ENCODE data around the gene FAM53A.
A peak's percentile ranks its signal among the peaks of the same experiment; 100 is the strongest.
"Not testable (repeated sequence)": the region's sequence is repeated elsewhere in the genome, so short reads cannot be mapped to it uniquely, and the experiment has no call there.

FAM53A gene

GRCh38 chr4:1684506-1685234, 557 bp upstream of the FAM53A start:
- DNase-seq, result peak; percentile 46

- DNase-seq, result no peak
Observed at GRCh38 chr4:1683261-1683735, 815 bp downstream of the FAM53A start.

GRCh38 chr4:1682860-1683259, 1.3 kb downstream of the FAM53A start:
- no peak for DNase-seq

- DNase-seq, result no peak
Observed at GRCh38 chr4:1678244-1678643, 5.9 kb downstream of the FAM53A start.

GRCh38 chr4:1676605-1677525, 7.2 kb downstream of the FAM53A start:
- no peak for DNase-seq

GRCh38 chr4:1675802-1676137, 8.3 kb downstream of the FAM53A start:
- DNase-seq, result no peak

- DNase-seq, result no peak
Observed at GRCh38 chr4:1675136-1675801, 8.8 kb downstream of the FAM53A start.

GRCh38 chr4:1674682-1675081, 9.4 kb downstream of the FAM53A start:
- no peak for DNase-seq

- DNase-seq, result no peak
Observed at GRCh38 chr4:1673671-1674070, 10.4 kb downstream of the FAM53A start.

GRCh38 chr4:1671011-1671410, 13.1 kb downstream of the FAM53A start:
- not testable (repeated sequence) for DNase-seq

- DNase-seq, result no peak
Observed at GRCh38 chr4:1670279-1670678, 13.8 kb downstream of the FAM53A start.

- DNase-seq, result no peak
Observed at GRCh38 chr4:1669850-1670249, 14.3 kb downstream of the FAM53A start.

- no peak for DNase-seq
Observed at GRCh38 chr4:1669270-1669669, 14.8 kb downstream of the FAM53A start.

GRCh38 chr4:1668488-1668840, 15.6 kb downstream of the FAM53A start:
- no peak for DNase-seq

GRCh38 chr4:1667273-1667672, 16.8 kb downstream of the FAM53A start:
- DNase-seq, result no peak

GRCh38 chr4:1666391-1666790, 17.7 kb downstream of the FAM53A start:
- no peak for DNase-seq

- DNase-seq, result no peak
Observed at GRCh38 chr4:1664141-1664540, 20.0 kb downstream of the FAM53A start.

GRCh38 chr4:1663549-1663948, 20.6 kb downstream of the FAM53A start:
- DNase-seq, result no peak

- no peak for DNase-seq
Observed at GRCh38 chr4:1661695-1662094, 22.4 kb downstream of the FAM53A start.

GRCh38 chr4:1660948-1661677, 23.0 kb downstream of the FAM53A start:
- DNase-seq, result no peak

- no peak for DNase-seq
Observed at GRCh38 chr4:1659104-1660043, 24.7 kb downstream of the FAM53A start.

GRCh38 chr4:1658581-1658980, 25.5 kb downstream of the FAM53A start:
- no peak for DNase-seq
